Fibroblast of villous mesenchyme (primary cell): ENCODE data around the gene CABLES2. TPM values are rescaled to one million over a fixed set of nuclear protein-coding genes. Genes with fewer than 3 reads are reported as not detected.
A peak's percentile ranks its signal among the peaks of the same experiment; 100 is the strongest.

Experiments
- DNase-seq: peaks from one replicate; pipeline ENCODE4 v3.0.0-alpha.2; 2010; ENCODE audit warnings: low read depth
- H3K4me3 ChIP-seq: 2 replicates; pipeline ENCODE4 v1.5.1; 2011; ENCODE audit warnings: low read depth, mild to moderate bottlenecking, low read length
- CTCF ChIP-seq: IDR thresholded peaks from 2 replicates; pipeline ENCODE4 v1.5.1; 2012; ENCODE audit warnings: low read depth, mild to moderate bottlenecking, low read length; ENCODE audit not compliant: insufficient read depth
- total RNA-seq: library from RNA; depleted of rRNA; stranded (reverse); fragments of >200 nt; gene quantifications from 2 replicates; pipeline ENCODE4 v1.2.3, GENCODE V29; 2012

The CABLES2 gene
- total RNA-seq, 1 donor, result 1.7 TPM

- no peak for DNase-seq
- H3K4me3 ChIP-seq, result no peak overlapping the region
- peak; percentile 32 for TF ChIP-seq CTCF
These were observed 5.7 kb downstream of the CABLES2 start for GRCh38 chr20:62401331-62401779.

GRCh38 chr20:62400541-62400940 lies 6.5 kb downstream of the CABLES2 start:
- DNase-seq, result no peak
- TF ChIP-seq CTCF, result no peak
- no peak overlapping the region for H3K4me3 ChIP-seq

- H3K4me3 ChIP-seq, result no peak overlapping the region
These were observed 7.1 kb downstream of the CABLES2 start for GRCh38 chr20:62400021-62400420.

GRCh38 chr20:62398120-62398821 lies 8.8 kb downstream of the CABLES2 start:
- no peak for DNase-seq
- H3K4me3 ChIP-seq, result no peak overlapping the region
- TF ChIP-seq CTCF, result no peak

More at GRCh38 chr20:62400021-62400420, 7.1 kb downstream of the CABLES2 start:
- TF ChIP-seq CTCF, result no peak
- DNase-seq, result no peak

- H3K4me3 ChIP-seq, result no peak overlapping the region
- no peak for DNase-seq
- no peak for TF ChIP-seq CTCF
These were observed 10.5 kb downstream of the CABLES2 start for GRCh38 chr20:62396367-62397239.

- no peak for DNase-seq
- TF ChIP-seq CTCF, result no peak
- H3K4me3 ChIP-seq, result no peak overlapping the region
These were observed 11.5 kb downstream of the CABLES2 start for GRCh38 chr20:62395311-62396242.
